Caco-2 (cell line): Measurements from ENCODE around the gene CDX2. TPM values are rescaled to one million over a fixed set of nuclear protein-coding genes. Genes with fewer than 3 reads are reported as not detected.

Experiments used
- BruUV-seq: library from RNA; stranded (reverse); fragments of 400-500 nt; replicated peaks from 2 replicates; lab custom pipeline; 2021; lab: Mats Ljungman, UMichigan
- CTCF ChIA-PET: fragments of 300-600 bp; sonication (Branson Sonifier 250); formaldehyde crosslinking; loops from one replicate; lab custom pipeline; 2022; ENCODE audit warnings: antibody characterized with exemption; lab: Charles Lee
- POLR2A ChIA-PET: fragments of 300-600 bp; sonication (Branson Sonifier 250); formaldehyde crosslinking; loops from one replicate; lab custom pipeline; 2022; ENCODE audit warnings: antibody characterized with exemption; lab: Charles Lee
- DNase-seq, 2 experiments: peaks; one replicate each; pipeline versions ENCODE4 v3.0.0 to v3.0.0-alpha.2; 2020 to 2022
- H3K27me3 ChIP-seq: replicated peaks from 2 replicates; pipeline ENCODE4 v1.6.0; 2011; ENCODE audit warnings: low read length; ENCODE audit not compliant: control insufficient read depth, insufficient read depth
- H3K36me3 ChIP-seq: 2 replicates; pipeline ENCODE4 v1.5.1; 2011; ENCODE audit warnings: low read length; ENCODE audit not compliant: control insufficient read depth, insufficient read depth
- H3K4me1 ChIP-seq: fragments of 250-450 bp; sonication (Bioruptor Pico); 2 replicates; pipeline ENCODE4 v1.5.1; 2020; ENCODE audit warnings: mild to moderate bottlenecking
- H3K4me3 ChIP-seq: 2 replicates; pipeline ENCODE4 v1.5.1; 2011; ENCODE audit warnings: low read depth, mild to moderate bottlenecking, control low read depth, low read length
- H3K9me3 ChIP-seq: fragments of 250-450 bp; sonication (Bioruptor Pico); 2 replicates; pipeline ENCODE4 v1.5.1; 2020; ENCODE audit warnings: mild to moderate bottlenecking, moderate library complexity
- H3K27ac Mint-ChIP-seq: one replicate; pipeline ENCODE4 v1.8.0; 2022; ENCODE audit warnings: mixed read lengths; ENCODE audit not compliant: unreplicated experiment
- H3K27me3 Mint-ChIP-seq: one replicate; pipeline ENCODE4 v1.8.0; 2022; ENCODE audit warnings: mixed read lengths; ENCODE audit not compliant: insufficient read depth, unreplicated experiment
- H3K36me3 Mint-ChIP-seq: one replicate; pipeline ENCODE4 v1.8.0; 2022; ENCODE audit warnings: mild to moderate bottlenecking, mixed read lengths; ENCODE audit not compliant: insufficient read depth, unreplicated experiment
- H3K4me1 Mint-ChIP-seq: one replicate; pipeline ENCODE4 v1.8.0; 2022; ENCODE audit warnings: low read depth, mixed read lengths; ENCODE audit not compliant: unreplicated experiment
- H3K4me3 Mint-ChIP-seq: one replicate; pipeline ENCODE4 v1.8.0; 2022; ENCODE audit warnings: mild to moderate bottlenecking, moderate library complexity, mixed read lengths; ENCODE audit not compliant: unreplicated experiment
- H3K9me3 Mint-ChIP-seq: one replicate; pipeline ENCODE4 v1.8.0; 2022; ENCODE audit warnings: mixed read lengths; ENCODE audit not compliant: unreplicated experiment
- CTCF ChIP-seq, 2 experiments: fragments of 200-600 bp in 1 of 2; IDR thresholded peaks; 1 replicate in 1 of 2; 2 replicates in 1 of 2; pipeline versions ENCODE4 v1.5.1 to v1.8.0; 2011 to 2022; ENCODE audit warnings: antibody characterized with exemption in 1 of 2, control low read depth in 1 of 2, inconsistent platforms in 1 of 2, low read depth in 1 of 2, low read length in 1 of 2, mild to moderate bottlenecking in 1 of 2, moderate library complexity in 1 of 2; ENCODE audit not compliant: insufficient read depth in 1 of 2, severe bottlenecking in 1 of 2, unreplicated experiment in 1 of 2
- intact Hi-C: fragments of 100-400 bp; cut with micrococcal nuclease; formaldehyde crosslinking; loops from one replicate; pipeline ENCODE4 v1.10.0; 2022; ENCODE audit not compliant: unreplicated experiment
- total RNA-seq: library from RNA; stranded (reverse); gene quantifications from 2 replicates; pipeline ENCODE4 v1.2.3, GENCODE V29; 2022

CDX2 gene
- total RNA-seq, 1 experiment from 2014 or later, result 104 TPM

- POLR2A ChIA-PET, result interaction anchor here (0.9 kb wide), 1 partner anchor 34 kb away, joined by 4 read pairs; no protein-coding TSS in a partner anchor
- peaks cover 7% of the 10 kb centered on the region for H3K36me3 Mint-ChIP-seq
These were observed 48.3 kb downstream of the CDX2 start for GRCh38 chr13:27920677-27921420.

DNA sequence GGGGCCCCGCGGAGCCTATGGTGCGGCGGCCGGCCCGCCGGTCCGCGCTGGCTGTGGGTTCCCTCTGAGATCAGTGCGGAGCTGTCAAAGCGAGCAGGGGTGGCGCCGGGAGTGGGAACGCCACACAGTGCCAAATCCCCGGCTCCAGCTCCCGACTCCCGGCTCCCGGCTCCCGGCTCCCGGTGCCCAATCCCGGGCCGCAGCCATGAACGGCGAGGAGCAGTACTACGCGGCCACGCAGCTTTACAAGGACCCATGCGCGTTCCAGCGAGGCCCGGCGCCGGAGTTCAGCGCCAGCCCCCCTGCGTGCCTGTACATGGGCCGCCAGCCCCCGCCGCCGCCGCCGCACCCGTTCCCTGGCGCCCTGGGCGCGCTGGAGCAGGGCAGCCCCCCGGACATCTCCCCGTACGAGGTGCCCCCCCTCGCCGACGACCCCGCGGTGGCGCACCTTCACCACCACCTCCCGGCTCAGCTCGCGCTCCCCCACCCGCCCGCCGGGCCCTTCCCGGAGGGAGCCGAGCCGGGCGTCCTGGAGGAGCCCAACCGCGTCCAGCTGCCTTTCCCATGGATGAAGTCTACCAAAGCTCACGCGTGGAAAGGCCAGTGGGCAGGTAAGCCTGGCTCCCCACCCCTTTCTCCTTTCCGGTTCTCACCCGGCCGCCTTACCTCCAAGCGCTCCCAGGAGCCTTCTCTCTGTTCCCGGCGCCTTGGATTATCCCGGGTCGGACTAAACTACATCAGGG, 49.0 kb downstream of the CDX2 start, which contains the start of gene PDX1:
Gene PDX1 (plus strand): TSS at position 67 of the 743 bp plus-strand sequence. CDS start 139 bp downstream, at position 206.
- Histone ChIP-seq H3K27me3 (no peaks in the 10 kb centered on the region), H3K36me3 (no peaks in the 10 kb centered on the region), H3K9me3 (no peaks in the 10 kb centered on the region), H3K4me1 (peaks cover 25% of the 10 kb centered on the region), H3K4me3 (peak within 1 kb of the TSS; percentile 83)
- peak; percentile 86 to 89 for DNase-seq
- H3K36me3 Mint-ChIP-seq, result peaks cover 7% of the 10 kb centered on the region
- no peaks in the 10 kb centered on the region for H3K9me3 Mint-ChIP-seq
- no peaks in the 10 kb centered on the region for H3K27me3 Mint-ChIP-seq
- CTCF ChIA-PET, result interaction anchor here (0.6 to 2.7 kb wide), 6 partner anchors 33 to 94 kb away, joined by 3 to 26 read pairs (median 7); no protein-coding TSS in a partner anchor
- peaks cover 8% of the 10 kb centered on the region for H3K4me1 Mint-ChIP-seq
- no peak for TF ChIP-seq CTCF (IDR thresholded peaks at IDR 0.05; ENCODE audit: insufficient read depth in 1 of 2, low read depth in 1 of 2, low read length in 1 of 2, severe bottlenecking in 1 of 2, unreplicated experiment in 1 of 2)
- intact Hi-C loops, result loop anchor here (1.0 to 2.0 kb wide), 2 partner anchors 33 to 51 kb away; no protein-coding TSS in a partner anchor
- H3K4me3 Mint-ChIP-seq, result peak within 1 kb of the TSS; percentile 96
- POLR2A ChIA-PET, result interaction anchor here (0.7 kb wide), 1 partner anchor 35 kb away, joined by 3 read pairs; no protein-coding TSS in a partner anchor
- peak within 1 kb of the TSS; percentile 68 for H3K27ac Mint-ChIP-seq
- TSS peak; percentile 26 for BruUV-seq

More at GRCh38 chr13:27920677-27921420, 48.3 kb downstream of the CDX2 start:
- Mint-ChIP-seq H3K4me3 (peak overlapping the region; percentile 96), H3K27ac (peak overlapping the region; percentile 68), H3K9me3 (no peaks in the 10 kb centered on the region), H3K27me3 (no peaks in the 10 kb centered on the region), H3K4me1 (peaks cover under 1% of the 10 kb centered on the region)
- Histone ChIP-seq H3K4me1 (peaks cover 20% of the 10 kb centered on the region), H3K9me3 (no peaks in the 10 kb centered on the region), H3K4me3 (peak overlapping the region; percentile 83), H3K36me3 (no peaks in the 10 kb centered on the region), H3K27me3 (no peaks in the 10 kb centered on the region)
- DNase-seq, result peak; percentile 57 to 68
- no TSS peak for BruUV-seq
- intact Hi-C loops, result loop anchor here (1.0 kb wide), 1 partner anchor 32 kb away; no protein-coding TSS in a partner anchor
- CTCF ChIA-PET, result interaction anchor here (0.6 to 2.7 kb wide), 5 partner anchors 33 to 68 kb away, joined by 3 to 26 read pairs (median 6); no protein-coding TSS in a partner anchor
- peak in 1 of 2 experiments; percentile 19 for TF ChIP-seq CTCF (IDR thresholded peaks at IDR 0.05; ENCODE audit: insufficient read depth in 1 of 2, low read depth in 1 of 2, low read length in 1 of 2, severe bottlenecking in 1 of 2, unreplicated experiment in 1 of 2)

GRCh38 chr13:27919659-27919933, 49.5 kb downstream of the CDX2 start:
- Histone ChIP-seq H3K36me3 (no peaks in the 10 kb centered on the region), H3K27me3 (no peaks in the 10 kb centered on the region), H3K4me3 (peak overlapping the region; percentile 83), H3K9me3 (no peaks in the 10 kb centered on the region), H3K4me1 (peaks cover 25% of the 10 kb centered on the region)
- no peak overlapping the region for H3K27ac Mint-ChIP-seq
- peaks cover 7% of the 10 kb centered on the region for H3K36me3 Mint-ChIP-seq
- H3K4me3 Mint-ChIP-seq, result peak overlapping the region; percentile 96
- no TSS peak for BruUV-seq
- ChIA-PET CTCF (interaction anchor here (0.7 to 2.7 kb wide), 5 partner anchors 34 to 93 kb away, joined by 3 to 26 read pairs (median 8); no protein-coding TSS in a partner anchor), POLR2A (interaction anchor here (0.6 to 0.7 kb wide), 2 partner anchors 35 to 49 kb away, joined by 3 to 4 read pairs; no protein-coding TSS in a partner anchor)
- intact Hi-C loops, result loop anchor here (2.0 kb wide), 1 partner anchor 51 kb away; no protein-coding TSS in a partner anchor
- H3K27me3 Mint-ChIP-seq, result no peaks in the 10 kb centered on the region
- no peak for TF ChIP-seq CTCF (IDR thresholded peaks at IDR 0.05; ENCODE audit: insufficient read depth in 1 of 2, low read depth in 1 of 2, low read length in 1 of 2, severe bottlenecking in 1 of 2, unreplicated experiment in 1 of 2)
- H3K9me3 Mint-ChIP-seq, result no peaks in the 10 kb centered on the region
- H3K4me1 Mint-ChIP-seq, result peaks cover 8% of the 10 kb centered on the region
- DNase-seq, result no peak
